ENCODE data around the gene AFF3.

Gene AFF3

DNA sequence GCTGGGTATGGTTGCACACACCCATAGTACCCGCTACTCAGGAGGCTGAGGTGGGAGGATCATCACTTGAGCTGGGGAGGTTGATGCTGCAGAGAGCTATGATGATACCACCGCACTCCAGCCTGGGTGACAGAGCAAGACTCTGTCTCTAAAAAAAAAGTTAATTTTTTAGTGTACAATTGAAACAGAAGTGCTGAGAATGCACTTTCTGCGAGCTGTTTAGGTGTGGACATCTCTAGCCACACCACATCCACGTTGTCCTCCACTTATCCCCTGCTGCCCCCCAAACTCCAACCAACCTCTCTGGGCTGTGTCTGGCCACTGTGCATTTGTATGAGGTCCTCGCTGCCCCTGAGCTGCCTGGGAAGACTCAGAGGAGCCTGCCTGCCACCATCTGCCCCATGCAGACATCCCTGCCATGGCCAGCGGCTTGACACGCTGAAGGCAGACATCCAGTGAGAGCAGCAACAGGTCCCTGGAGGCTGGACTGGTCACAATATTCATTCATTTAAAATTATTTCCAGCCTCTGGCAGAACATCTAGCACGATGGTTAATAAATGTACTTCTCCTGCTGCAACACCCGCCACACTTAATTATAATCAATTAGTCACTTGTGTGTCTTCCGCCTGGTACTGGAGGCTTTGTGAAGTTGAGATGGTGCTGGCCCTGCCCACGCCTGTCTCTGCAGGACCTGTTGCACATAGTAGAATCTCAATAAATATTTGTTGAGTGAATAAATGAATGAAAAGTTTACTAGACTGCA lies 3.7 kb upstream of the AFF3 start:
- no peak for DNase-seq

DNA sequence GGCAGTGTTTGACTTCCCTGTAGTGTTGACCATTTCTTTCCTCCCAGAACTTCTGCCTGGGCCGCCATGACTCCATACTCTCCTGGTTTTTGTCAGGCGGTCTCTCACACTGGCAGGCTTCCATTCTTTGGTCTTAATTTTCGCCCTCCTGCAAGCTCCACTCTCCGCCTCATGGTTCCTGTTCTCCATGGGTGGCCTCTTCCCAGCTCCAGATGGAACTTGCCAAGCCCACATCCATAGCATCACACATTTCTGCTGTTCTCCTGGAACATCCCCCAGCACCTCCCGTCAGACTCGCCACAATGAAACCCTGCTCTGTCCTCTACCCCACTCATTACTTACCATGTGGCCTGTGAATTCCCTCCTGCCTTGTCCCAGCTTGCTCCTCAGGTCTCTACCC lies 896 bp upstream of the AFF3 start:
- no peak for DNase-seq

DNA sequence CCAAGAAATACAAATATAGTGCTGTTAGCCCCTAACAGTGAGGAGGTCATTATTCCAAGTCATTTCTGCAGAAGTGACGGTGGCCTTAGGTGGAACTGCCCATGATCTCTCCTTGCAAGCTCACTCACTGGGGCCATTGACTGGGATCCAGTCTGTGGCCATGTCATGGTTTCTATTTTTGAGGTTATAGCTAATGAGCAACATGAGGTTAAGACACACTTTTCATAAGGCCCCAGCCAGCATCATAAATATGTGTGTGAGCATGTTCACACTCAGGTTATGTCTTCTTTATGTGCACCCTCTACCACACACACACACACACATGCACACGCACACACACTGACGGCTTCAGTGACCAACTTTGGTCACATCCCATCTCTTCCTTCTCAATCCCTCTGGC lies 484 bp downstream of the AFF3 start:
- no peak for DNase-seq

DNA sequence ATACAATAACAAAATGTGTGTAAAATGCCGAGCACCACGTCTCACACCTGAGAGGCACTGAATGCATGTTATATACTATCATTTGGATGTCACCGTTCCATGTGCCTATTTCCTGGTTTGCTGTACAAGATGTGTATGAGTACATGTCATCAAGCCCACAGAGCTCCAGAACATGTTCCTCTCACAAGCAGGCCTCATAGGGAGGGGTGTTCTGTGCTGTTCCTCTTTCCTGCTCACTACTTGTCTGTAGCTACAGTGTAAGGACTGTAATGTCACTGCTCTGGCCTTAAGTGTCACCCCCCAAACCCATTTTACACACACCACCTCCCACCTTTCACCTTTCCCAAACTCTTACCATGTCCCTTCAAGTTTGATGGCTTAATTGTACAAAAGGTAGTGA lies 1.8 kb downstream of the AFF3 start:
- DNase-seq = no peak

DNA sequence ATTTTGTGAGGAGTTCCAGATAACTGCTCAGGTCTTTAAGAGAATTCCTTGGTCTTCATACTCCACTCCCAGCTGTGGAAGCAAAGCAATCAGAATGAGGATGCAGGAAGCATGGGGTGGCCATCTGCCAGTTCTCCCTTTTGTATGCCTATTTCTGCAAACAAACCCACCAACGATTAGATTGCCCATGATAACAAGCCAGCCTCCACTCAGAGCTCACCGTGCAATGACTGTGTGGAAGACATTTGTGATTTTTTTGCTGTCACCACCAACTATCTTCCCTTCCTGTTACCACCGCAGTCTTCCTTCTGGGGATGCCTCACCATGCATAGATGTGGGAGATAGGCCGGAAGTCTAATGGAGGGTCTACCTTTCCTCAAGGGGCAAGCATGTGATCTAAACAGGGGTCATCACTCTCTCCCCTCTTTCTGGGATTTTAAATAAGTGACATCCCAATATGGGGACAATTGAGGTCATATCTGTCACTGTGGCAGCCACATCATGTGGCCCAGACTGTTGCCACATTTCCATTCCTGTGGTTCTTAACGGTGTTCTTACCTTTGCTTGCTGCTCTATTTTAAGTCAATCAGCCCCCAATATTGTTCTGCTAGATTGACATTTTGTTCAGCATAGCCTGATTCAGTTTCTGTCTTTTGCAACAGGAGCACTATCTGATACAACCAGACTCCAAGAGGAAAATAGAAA lies 4.4 kb downstream of the AFF3 start:
- no peak for DNase-seq

DNA sequence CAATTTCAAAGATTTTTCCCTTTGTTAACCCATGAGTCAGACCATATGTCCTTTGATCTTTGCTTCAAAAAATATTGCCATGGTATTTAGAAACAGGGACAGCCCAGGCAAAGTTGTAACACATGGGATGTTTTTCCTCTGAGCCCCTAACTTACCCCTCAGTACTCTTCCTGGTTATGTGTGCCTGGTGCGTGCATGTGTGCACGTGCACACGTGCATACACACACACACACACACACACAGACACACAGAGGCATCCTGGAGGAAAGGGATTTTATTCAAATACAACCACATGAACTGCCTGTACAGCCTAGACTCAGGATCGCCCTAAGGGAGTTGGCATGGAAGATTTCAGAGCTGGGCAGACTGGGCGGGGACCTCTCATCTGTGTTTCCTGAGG lies 5.1 kb downstream of the AFF3 start:
- DNase-seq = no peak

DNA sequence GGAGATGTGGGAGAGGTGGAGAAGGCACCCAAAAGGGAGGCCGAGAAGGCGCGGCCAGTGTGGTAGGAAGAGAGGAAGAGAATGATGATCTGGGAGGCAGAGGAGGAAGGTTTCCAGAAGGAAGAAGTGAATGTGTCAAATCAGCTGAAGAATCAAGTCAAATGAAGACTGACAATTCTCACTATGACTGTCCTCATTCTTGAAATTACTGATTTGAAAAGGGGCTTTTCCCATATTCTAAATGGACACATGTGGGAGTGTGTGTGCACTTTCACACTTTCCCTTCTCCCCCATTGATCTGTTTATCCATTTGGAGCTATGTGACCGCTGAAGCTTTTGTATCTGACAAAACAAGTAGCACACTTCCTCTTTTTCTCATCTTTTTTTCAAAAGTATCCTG lies 6.1 kb downstream of the AFF3 start:
- no peak for DNase-seq

DNA sequence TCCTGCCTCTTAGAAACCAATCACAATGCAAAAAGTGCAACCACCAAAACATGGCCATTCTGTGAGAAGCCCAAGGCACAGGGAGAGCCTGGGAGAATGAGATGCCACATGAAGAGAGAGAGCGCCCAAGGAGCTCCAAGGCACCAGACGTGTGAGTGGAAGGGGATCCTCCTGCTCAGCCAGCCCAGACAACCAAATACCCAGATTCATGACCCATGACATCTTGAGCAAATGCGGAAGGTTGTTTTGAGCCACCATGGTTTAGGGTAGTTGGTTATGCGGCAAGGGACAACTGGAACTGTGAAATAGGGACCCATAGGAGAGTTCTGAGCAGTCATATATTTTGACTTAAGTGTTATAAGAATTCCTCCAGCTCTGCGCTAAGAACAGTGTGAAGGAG lies 7.0 kb downstream of the AFF3 start:
- DNase-seq = no peak

DNA sequence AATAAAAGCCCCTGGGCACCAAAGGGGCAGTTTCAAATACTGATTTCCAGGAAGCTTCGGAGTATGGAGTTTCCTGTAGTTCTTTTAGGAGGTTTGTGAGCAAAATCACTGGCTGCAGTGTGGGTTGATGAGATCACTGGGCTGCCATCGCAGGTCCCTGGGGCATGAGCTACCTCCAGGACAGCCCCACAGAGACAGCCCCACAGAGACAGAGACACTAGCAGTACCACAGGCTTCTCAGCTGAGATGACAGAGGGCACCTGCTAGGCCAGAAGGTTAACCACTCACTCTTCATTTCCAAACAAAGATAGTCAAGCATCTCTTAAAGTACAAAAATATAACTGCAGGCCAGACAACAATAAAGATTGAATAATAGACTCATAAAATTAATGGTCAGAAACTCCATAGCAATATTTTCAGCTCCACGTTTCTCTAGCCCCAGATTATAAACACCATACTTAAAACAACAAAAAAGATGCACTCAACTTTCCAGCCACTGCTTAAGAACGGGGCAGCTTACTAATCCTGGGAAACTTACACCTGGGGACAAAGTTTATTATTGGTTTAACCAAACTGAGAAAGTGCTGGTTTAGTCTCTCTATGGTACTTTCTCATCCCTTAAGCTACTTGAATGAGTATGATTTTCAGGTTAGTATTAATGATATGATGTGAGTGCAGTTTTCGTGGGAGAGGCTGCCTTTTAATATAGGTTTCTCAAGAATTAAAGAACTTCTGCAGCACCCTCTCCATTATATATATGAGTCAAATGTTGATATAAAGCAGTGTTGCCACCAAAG lies 11.6 kb downstream of the AFF3 start:
- DNase-seq = no peak

DNA sequence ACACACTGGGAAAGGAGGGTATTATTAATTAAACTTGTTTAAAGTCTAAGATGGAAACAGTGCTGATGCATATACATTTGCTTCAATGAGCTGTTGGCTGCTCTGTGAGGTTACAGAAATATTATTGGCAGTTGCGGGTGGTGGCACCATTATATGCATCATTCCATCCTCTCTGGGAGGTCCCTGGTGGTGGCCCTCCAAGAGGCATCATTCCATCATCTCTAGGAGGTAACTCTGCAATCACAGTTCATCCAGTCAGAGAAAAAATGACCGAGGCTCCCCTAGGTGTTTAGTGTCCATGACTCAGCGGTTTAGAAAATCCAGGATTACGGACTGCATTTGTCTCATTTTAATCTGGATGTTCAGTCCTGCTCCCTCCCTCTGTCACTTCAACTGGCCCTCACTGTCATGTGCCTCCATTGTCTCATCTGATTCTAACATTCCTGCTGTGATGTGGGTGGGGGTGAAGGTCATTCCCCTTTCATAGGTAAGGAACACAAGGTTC lies 15.4 kb downstream of the AFF3 start:
- peak; percentile 28 for DNase-seq

DNA sequence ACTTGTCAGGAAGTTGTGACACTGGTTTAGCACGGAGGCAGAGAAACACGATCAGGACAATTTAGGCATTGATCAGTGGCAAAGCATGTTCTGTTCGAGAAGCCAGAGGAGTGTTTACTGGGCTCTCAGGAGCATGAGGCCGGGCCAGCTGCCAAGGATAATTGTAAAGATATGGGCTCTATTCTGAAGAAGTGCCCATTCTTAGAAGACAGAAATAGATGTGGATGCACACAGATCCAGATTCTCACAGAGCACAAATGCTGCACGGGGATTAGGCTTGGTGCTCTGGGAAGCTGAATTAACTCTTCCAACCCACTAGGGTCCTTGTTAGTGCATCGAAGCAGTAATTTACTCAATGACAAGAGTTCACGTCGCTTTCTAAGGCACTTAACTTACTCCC lies 16.2 kb downstream of the AFF3 start:
- peak; percentile 31 for DNase-seq

DNA sequence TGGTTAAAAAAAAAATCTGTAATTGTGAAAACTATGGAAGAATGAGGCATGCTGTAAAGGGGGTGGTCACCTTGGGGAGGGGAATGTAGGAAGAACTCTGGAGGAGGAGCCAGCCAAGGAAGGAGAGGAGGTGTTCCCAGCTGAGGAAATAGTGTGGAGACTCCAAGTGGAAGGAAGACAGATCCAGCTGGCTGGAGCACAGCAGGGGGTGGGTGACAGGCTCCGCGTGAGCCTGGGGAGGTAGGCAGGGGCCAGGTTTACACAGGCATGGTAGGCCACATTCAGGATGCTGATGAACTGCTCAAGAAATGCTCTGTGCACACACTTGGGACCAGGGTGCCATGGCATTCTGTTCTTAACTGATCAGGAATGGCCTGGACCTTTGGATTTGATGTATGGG lies 16.8 kb downstream of the AFF3 start:
- DNase-seq = no peak

DNA sequence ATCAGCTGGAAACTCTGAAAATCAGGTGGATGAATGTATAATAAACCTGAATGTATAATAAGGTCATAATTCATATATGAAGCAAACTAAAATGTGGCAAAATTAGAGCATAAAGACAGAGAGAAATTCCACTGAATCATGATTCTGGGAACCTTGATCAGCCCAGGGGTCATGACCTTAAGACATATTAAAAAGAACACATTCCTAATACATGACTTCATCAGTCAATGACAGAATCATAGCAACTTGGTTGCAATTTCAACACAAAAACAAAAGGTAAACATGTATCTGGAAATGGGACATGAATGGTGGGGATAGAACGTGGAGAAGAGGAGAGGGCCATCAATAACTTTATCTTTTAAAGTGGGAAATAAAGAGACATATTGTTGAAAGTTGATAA lies 17.6 kb downstream of the AFF3 start:
- peak; percentile 16 for DNase-seq

DNA sequence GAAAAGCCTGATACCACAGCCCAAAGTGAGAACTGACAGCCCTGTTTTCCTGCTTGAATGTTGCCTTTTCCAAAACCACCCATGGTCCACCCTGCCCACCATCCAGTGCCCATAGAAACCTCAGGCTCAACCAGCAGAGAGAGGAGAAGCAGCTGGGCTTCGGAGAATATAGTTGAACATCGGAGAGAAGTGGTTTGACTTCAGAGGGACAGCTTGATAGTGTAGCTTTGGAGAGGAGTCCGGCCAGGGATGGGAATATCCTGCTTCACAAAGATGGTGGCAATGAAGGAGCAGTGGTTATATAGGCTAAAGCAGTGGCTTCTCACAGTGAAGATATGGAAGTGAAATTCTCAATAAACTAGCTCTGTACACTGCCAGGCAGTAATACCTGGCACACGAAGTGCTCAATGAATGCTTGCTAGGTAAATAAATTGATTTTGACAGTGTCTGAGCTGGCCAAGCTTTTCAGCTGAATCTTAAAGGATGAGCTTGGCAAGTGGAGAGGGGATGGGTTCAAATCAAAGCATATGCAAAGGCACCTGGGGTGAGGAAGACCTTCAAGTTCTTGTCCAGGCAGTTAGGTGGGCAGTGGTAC lies 21.2 kb downstream of the AFF3 start:
- no peak for DNase-seq

DNA sequence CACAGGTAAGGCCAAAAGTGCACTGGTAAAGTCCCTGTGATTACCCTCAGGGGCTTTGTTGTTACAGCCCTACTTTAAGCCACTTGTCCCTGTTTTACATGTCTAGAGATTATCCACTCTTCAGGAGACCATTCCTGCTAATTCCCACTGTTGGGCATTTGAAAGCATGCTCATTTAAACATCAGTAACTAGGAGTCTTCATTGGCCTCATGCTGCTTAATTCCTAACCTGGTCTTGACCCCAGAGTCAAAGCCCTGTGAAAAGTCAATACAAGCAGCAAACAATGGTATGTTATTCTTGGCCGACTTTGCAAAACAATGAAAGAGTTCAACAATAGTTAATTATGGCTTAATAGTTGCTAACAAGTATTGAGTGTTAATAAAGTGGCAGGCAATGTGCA lies 23.2 kb downstream of the AFF3 start:
- DNase-seq = no peak

DNA sequence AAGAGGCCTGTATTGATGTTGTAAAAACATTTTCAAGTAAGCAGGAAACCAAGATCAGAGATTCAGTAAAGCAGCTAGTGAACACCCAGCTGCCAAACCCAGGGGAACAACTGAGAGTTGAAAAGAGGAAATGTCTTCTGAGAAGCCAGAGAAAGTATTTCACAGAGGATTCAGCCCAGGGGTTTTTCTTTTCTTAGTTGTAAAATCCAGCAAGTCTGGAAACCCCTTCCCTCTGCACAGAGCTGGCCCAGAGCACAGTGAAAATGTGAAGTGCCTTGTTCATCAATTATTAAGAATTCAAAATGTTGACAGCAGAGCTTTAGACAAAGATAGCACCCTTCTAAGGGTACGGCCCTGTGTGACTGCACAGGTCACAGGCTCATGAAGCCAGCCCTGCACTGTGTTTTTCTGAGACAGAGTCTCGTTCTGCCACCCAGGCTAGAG lies 28.4 kb downstream of the AFF3 start:
- no peak for DNase-seq

DNA sequence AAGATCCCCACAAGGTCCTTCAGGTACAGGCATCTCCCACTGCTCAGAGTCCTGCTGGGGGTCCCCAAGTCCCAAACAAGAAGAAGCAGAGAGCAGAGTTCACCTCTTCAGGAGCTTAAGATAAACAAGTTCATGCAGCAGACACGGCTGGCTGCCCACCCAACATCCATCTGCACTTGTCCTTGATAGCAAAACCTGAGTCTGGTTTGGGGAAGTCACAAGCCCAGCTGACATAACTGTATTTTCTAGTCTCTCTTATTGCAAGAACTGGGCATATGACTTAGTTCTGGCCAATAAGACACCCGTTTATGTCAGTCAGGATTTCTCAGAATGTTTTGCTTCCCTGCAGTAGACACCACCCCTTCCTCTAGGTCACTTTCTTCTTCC lies 31.8 kb downstream of the AFF3 start:
- no peak for DNase-seq

DNA sequence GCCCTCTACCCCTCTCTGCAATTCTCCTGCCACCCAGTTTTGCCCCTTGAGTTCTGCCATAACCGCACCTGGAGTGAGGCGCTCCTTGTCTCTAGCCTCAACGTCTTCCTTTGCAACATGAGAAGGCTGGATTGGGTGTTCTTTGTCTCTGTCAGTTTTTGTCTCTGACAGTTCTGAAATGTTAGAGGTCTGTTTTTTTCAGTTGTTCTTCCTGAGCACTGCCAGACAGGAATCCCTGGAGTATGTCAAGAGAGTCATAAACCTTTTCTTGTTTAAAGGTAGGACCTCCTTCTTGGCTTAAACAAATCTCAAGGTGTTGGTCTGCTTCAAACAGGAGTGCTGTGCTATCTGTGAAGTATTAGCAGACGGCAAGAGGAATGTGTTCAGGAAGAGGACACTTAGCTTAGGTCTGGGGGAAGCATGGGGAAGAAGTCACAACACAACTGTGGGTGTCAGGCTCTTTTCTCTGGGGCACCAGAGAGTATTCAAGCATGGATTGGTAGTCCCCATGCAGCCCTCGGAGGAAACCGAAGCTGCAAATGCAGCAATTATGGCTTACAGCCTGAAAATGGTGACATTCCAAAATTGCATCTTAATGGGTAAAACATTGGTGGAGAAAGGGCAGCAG lies 32.3 kb downstream of the AFF3 start:
- DNase-seq = no peak

DNA sequence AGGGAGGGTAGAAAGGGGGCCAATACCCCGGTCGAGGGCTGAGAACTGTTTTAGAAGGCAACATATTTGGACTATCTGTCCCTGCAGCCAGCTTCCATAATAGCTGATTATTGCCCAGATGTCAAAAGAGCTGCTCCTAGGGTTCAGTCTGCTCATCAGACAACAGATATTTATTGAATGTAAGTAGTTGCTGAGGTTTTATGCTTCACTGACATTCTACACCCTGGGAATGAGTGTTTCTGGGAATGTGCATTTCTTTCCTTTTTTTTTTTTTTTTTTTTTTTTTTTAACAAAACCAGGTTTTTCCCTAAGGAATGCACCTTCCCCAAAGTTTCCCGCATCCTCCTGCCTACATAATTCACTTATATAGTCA lies 33.8 kb downstream of the AFF3 start:
- peak; percentile 26 for DNase-seq

DNA sequence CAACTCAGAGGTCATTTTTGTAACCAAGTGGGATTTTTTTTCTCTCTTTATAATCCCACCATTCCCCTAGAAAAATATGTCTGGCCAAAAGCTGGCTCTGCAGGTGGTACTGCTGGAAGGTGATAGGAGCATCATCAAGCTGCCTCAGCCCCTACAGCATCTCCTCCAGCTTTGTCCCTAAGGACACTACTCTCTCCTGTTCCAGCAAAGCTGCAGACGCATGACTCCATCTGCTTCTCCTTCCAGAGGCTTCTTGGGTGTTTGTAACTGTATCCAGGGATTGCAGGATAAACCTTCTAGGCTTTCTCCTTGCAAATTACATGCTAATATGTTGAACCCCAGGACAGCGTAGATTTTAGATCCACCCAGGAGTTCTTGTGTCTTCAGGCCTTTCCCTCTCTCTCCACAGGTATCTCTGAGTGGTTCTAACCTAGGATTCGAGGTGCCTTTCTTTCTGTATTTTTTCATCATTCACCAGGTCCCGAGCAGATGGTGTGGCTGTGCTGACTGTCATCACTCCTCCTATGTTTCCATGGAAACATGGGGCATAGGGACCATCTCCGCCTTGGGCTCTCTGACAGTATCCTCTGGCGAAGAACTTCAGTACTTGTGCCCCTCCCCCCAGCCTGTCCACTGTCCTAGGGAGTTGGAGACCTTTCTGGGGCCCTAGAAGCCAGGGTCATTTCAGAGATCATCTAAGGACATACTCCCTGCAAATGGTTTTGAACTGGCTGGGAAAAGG lies 34.3 kb downstream of the AFF3 start:
- DNase-seq = no peak

DNA sequence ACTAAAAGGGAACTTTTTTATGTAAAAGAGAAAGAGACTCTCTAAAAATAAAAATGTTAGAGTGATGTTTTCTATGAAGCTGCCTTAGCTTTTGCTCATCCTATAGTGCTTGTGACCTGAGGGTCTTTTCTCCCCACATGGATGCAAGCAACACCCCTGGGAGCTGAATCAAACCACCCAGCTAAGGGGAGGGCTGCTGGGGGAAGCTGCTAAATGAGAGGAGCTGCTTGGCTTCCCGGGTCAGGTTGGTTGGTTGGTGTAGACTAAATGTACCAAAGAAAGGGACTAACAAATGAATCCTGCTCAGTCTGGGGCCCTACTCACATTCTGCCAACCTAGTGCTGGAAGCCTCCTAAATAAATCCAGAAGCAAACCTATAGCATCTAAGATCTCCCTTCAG lies 35.0 kb downstream of the AFF3 start:
- DNase-seq = no peak

DNA sequence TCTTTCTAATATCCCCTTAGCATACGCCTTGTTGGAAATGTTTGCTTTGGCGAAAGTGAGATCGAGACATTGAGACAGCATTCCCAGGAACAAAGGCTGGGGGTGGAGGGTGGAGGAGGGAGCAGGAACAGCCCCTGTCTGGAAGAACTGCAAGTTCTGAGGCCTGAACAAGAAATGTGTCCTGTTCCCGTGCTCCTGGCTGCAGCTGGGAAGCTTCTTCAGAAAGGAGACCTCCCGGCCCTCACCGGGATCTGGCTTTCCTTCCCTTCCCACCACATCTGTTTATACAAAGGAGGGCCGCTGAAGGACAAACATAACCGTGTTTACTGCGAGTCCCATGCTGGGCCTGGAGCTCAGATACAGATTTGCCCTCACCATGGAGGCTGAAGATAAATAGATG lies 35.9 kb downstream of the AFF3 start:
- peak; percentile 27 for DNase-seq
